ENCODE data around the gene PCDH9. TPM values are rescaled to one million over a fixed set of nuclear protein-coding genes. Genes with fewer than 3 reads are reported as not detected.
"Not testable (repeated sequence)": the region's sequence is repeated elsewhere in the genome, so short reads cannot be mapped to it uniquely, and the experiment has no call there.

The PCDH9 gene
- polyA plus RNA-seq, 3 donors from 2014 or later, result 0.56 to 0.77 TPM; not detected in 1

DNA sequence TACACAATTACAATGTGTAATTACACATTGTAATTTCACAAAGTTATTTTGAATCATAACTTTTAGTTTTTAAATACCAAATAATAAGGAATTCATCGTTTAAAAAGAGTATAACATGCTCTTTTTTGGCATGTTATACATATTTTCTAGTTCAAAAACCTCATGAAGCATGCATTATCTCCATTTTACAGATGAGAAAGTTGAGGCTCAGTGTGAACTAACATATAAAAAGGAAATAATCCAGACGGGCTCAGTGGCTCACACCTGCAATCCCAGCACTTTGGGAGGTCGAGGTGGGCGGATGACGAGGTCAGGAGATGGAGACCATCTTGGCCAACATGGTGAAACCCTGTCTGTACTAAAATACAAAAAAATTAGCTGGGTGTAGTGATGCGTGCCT lies 107.9 kb downstream of the PCDH9 start:
- H3K27ac Mint-ChIP-seq, result no peak overlapping the region

DNA sequence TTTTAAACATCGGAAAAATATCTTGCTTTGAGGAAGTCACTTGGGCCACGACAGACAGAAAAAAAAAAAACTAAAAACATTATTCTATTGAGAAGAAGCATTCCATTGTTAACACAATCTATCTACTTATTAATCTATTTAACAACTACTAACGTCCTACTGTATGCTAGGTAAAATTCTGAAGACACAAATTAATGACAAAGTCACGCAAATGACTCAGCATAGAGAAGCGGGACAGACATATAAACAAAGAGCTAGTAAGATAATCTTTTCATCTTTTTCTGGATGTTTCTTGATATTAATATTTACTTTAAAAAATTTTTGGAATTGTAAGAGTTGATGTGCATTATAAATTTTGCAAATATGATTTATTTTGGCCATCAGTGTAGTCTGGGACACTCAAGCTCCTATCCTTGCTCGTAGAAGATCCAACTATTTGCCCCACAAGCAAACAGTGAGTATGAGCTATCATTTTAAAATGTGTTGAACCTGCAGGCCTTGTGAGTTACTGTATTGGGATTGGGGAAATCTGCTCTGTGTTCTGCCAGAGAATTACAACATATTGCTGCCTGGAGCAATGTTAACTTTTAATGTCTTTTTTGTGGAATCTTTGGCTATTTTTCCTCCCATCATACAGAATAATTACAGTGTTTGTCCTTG lies 109.1 kb downstream of the PCDH9 start:
- Mint-ChIP-seq H3K27me3 (ENCODE audit: low read depth in 3 of 3) (peaks cover 0 to 1% (median 0%) of the 10 kb centered on the region in 3 donors), H3K27ac (no peak overlapping the region), H3K4me3 (no peak overlapping the region), H3K4me1 (no peaks in the 10 kb centered on the region), H3K36me3 (no peaks in the 10 kb centered on the region), H3K9me3 (peaks cover 0 to 18% (median 0%) of the 10 kb centered on the region in 6 donors)
- no peak for DNase-seq

More for the DNA sequence above, 107.9 kb downstream of the PCDH9 start:
- peaks cover 0 to 15% (median 0%) of the 10 kb centered on the region in 6 donors for H3K9me3 Mint-ChIP-seq
- peaks cover 0 to 1% (median 0%) of the 10 kb centered on the region in 3 donors for H3K27me3 Mint-ChIP-seq (ENCODE audit: low read depth in 3 of 3)
- no peak overlapping the region for H3K4me3 Mint-ChIP-seq
- no peaks in the 10 kb centered on the region for H3K36me3 Mint-ChIP-seq
- DNase-seq, result no peak
- no peaks in the 10 kb centered on the region for H3K4me1 Mint-ChIP-seq

GRCh38 chr13:67119481-67119894 lies 110.6 kb downstream of the PCDH9 start:
- no peak for DNase-seq
- Mint-ChIP-seq H3K36me3 (no peaks in the 10 kb centered on the region), H3K27ac (no peak overlapping the region), H3K27me3 (ENCODE audit: low read depth in 3 of 3) (peaks cover 0 to 1% (median 0%) of the 10 kb centered on the region in 3 donors), H3K4me3 (no peak overlapping the region), H3K9me3 (peaks cover 0 to 18% (median 0%) of the 10 kb centered on the region in 6 donors), H3K4me1 (no peaks in the 10 kb centered on the region)

DNA sequence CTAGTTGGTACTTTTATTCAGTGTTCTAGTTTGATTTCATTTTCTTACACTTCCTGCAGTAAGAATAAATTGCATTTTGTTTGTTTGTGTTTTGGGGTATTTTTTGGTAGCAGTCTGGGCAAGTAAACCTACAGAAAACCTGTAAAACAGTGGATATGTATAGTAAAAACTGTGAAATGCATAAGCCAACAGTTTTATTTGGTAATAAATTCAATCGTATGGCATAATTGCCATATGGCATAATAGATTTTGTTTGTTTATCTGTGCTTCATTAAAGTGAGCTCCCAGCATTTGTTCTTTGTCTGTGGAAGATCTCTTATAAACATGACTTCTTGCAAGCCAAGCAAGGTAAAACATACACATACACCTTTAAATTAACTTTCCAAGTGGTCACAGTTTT lies 111.9 kb downstream of the PCDH9 start:
- Mint-ChIP-seq H3K4me3 (no peak overlapping the region), H3K27me3 (ENCODE audit: low read depth in 3 of 3) (peaks cover 0 to 1% (median 0%) of the 10 kb centered on the region in 3 donors), H3K27ac (no peak overlapping the region), H3K4me1 (no peaks in the 10 kb centered on the region), H3K36me3 (no peaks in the 10 kb centered on the region), H3K9me3 (peaks cover 0 to 27% (median 1%) of the 10 kb centered on the region in 6 donors)
- DNase-seq, result no peak

- Mint-ChIP-seq H3K9me3 (peaks cover 0 to 27% (median 1%) of the 10 kb centered on the region in 6 donors), H3K27me3 (ENCODE audit: low read depth in 3 of 3) (peaks cover 0 to 1% (median 0%) of the 10 kb centered on the region in 3 donors), H3K4me1 (no peaks in the 10 kb centered on the region), H3K27ac (no peak overlapping the region), H3K4me3 (no peak overlapping the region), H3K36me3 (no peaks in the 10 kb centered on the region)
- no peak for DNase-seq
Measured at GRCh38 chr13:67117010-67117550, 113.1 kb downstream of the PCDH9 start.

GRCh38 chr13:67107979-67108378 lies 122.2 kb downstream of the PCDH9 start:
- H3K27me3 Mint-ChIP-seq (ENCODE audit: low read depth in 3 of 3), result no peaks in the 10 kb centered on the region
- no peak overlapping the region for H3K27ac Mint-ChIP-seq
- no peak overlapping the region for H3K4me3 Mint-ChIP-seq
- no peaks in the 10 kb centered on the region for H3K4me1 Mint-ChIP-seq
- no peak for DNase-seq
- no peaks in the 10 kb centered on the region for H3K36me3 Mint-ChIP-seq
- peaks cover 0 to 4% (median 0%) of the 10 kb centered on the region in 6 donors for H3K9me3 Mint-ChIP-seq

GRCh38 chr13:67106502-67107057 lies 123.6 kb downstream of the PCDH9 start:
- no peaks in the 10 kb centered on the region for H3K36me3 Mint-ChIP-seq
- H3K4me1 Mint-ChIP-seq, result no peaks in the 10 kb centered on the region
- H3K27me3 Mint-ChIP-seq (ENCODE audit: low read depth in 3 of 3), result no peaks in the 10 kb centered on the region
- H3K9me3 Mint-ChIP-seq, result peaks cover 0 to 4% (median 2%) of the 10 kb centered on the region in 6 donors
- no peak overlapping the region for H3K4me3 Mint-ChIP-seq
- DNase-seq, result no peak
- no peak overlapping the region for H3K27ac Mint-ChIP-seq

DNA sequence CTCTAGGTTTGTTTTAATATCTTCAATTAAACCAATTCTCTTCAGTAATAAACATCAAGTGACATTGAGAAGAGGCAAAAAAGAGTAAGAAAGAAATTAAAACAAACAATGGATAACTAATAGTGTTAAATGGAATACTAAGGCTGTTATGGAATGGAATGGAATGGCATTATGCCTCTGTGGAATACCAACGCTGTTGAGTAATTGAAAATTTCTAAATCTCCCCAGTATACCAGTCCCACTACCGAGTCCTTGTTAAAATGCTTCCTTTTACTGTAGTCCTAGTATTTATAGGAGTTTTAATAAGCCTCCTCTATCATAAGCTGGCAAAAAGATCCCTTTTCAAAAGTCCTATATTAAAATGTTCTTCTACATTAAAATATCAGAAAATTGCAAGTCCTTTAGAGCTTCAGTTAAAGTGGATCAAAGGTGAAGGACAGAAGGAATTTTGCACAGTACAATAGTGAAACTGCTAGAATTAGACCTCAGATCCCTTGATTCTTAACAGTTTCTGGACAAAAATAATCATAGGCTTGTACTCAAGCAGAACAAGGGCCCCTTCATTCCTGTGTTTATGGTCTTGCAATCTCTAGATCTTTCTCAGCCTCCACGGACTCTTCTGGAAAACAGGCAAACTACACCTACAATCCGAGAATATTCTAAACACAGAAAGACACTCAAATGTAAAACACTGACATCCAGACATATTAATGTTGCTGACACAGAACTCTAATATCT lies 128.2 kb downstream of the PCDH9 start:
- H3K36me3 Mint-ChIP-seq, result no peaks in the 10 kb centered on the region
- peaks cover 0 to 15% (median 4%) of the 10 kb centered on the region in 6 donors for H3K9me3 Mint-ChIP-seq
- no peak overlapping the region for H3K27ac Mint-ChIP-seq
- DNase-seq, result no peak
- no peaks in the 10 kb centered on the region for H3K4me1 Mint-ChIP-seq
- H3K27me3 Mint-ChIP-seq (ENCODE audit: low read depth in 3 of 3), result no peaks in the 10 kb centered on the region
- H3K4me3 Mint-ChIP-seq, result no peak overlapping the region

DNA sequence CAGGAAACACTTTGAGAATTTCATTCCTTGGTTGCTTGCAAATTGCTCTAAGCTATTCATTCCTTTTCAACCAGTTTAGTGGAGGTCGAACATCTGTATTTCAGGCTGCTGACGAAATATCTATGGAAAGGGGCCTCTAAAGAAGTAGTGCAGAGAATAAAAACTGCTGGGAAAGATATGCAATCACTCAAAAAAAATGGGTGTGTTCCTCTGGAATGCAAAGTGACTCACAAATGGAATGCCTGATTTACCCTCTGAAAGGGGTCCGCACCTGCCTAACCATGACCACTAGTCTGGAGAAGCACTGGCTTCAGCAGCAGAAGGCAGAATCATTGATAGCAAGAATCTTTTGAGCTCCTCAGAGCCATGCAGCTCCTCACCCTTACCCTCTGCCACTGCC lies 129.4 kb downstream of the PCDH9 start:
- Mint-ChIP-seq H3K27ac (no peak overlapping the region), H3K4me3 (no peak overlapping the region), H3K36me3 (no peaks in the 10 kb centered on the region), H3K9me3 (peaks cover 0 to 15% (median 3%) of the 10 kb centered on the region in 6 donors), H3K4me1 (no peaks in the 10 kb centered on the region), H3K27me3 (ENCODE audit: low read depth in 3 of 3) (no peaks in the 10 kb centered on the region)
- no peak for DNase-seq

GRCh38 chr13:67099494-67099893 lies 130.6 kb downstream of the PCDH9 start:
- DNase-seq, result no peak
- Mint-ChIP-seq H3K9me3 (peaks cover 0 to 20% (median 2%) of the 10 kb centered on the region in 6 donors), H3K4me1 (no peaks in the 10 kb centered on the region), H3K27ac (no peak overlapping the region), H3K27me3 (ENCODE audit: low read depth in 3 of 3) (no peaks in the 10 kb centered on the region), H3K4me3 (no peak overlapping the region), H3K36me3 (no peaks in the 10 kb centered on the region)

DNA sequence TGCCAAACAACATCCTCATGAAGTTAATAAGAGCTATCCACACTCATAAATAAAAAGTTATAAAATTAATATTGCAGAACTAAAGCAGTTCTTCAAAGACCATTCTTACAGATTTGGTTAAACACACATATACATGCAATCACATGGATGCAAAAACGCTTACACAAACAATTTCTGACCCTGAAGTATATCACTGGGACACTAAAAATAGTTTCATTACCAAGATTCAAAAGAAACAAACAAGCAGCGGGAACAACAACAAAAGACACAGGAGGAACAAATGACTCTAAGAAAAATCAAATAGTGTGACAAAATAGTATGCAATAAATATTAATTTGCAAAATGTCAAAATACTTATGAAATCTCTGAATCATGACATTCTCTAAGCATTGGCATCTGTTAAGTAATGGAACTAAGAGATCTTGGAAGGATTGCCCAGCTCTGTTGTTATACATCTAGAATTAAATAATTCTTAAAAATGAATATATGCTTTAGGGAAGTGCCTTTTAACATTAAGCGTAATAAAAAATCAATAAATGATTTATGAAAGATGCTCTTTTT lies 132.2 kb downstream of the PCDH9 start:
- H3K27me3 Mint-ChIP-seq (ENCODE audit: low read depth in 3 of 3), result no peaks in the 10 kb centered on the region
- no peak overlapping the region for H3K4me3 Mint-ChIP-seq
- H3K27ac Mint-ChIP-seq, result no peak overlapping the region
- no peaks in the 10 kb centered on the region for H3K36me3 Mint-ChIP-seq
- no peak for DNase-seq
- no peaks in the 10 kb centered on the region for H3K4me1 Mint-ChIP-seq
- peaks cover 0 to 20% (median 2%) of the 10 kb centered on the region in 6 donors for H3K9me3 Mint-ChIP-seq

DNA sequence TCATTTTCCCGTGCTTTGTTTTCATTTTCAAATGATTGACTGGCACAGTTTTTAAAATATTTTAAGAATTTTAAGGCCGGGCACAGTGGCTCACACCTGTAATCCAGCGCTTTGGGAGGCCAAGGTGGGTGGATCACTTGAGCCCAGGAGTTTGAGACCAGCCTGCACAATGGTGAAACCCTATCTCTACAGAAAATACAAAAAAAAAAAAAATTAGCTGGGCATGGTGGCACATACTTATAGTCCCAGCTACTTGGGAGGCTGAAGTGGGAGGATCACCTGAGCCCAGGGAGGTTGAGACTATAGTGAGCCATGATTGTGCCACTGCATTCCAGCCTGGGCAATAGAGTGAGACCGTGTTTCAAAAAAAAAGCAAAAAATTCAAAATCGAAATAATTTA lies 133.2 kb downstream of the PCDH9 start:
- H3K27ac Mint-ChIP-seq; H3K4me1 Mint-ChIP-seq; H3K36me3 Mint-ChIP-seq; DNase-seq; H3K4me3 Mint-ChIP-seq; H3K27me3 Mint-ChIP-seq (ENCODE audit: low read depth in 3 of 3): not testable (repeated sequence)
- peaks cover 0 to 20% (median under 1%) of the 10 kb centered on the region in 6 donors for H3K9me3 Mint-ChIP-seq

DNA sequence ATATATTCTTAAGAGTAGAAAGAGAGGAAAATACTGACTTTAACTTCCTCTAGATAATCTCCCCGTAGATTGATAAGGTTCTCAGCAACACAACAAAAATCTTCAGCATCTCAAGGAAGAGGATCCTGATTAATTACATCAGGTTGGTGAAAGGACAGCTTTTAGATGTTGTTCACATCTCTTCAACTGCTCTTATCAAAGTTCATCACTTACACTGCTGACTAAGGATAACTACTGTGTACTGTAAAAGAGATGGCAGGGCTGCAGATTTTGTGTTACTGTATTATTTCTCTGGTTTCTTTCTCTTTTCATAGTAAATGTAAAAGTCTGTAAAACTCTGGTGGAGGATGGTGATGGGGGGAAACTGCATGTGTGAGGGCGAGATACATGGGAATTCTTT lies 133.7 kb downstream of the PCDH9 start:
- H3K9me3 Mint-ChIP-seq, result peaks cover 0 to 20% (median under 1%) of the 10 kb centered on the region in 6 donors
- H3K27me3 Mint-ChIP-seq (ENCODE audit: low read depth in 3 of 3), result no peaks in the 10 kb centered on the region
- H3K4me1 Mint-ChIP-seq, result no peaks in the 10 kb centered on the region
- no peak overlapping the region for H3K27ac Mint-ChIP-seq
- no peak for DNase-seq
- H3K36me3 Mint-ChIP-seq, result no peaks in the 10 kb centered on the region
- H3K4me3 Mint-ChIP-seq, result no peak overlapping the region

GRCh38 chr13:67095621-67096020 lies 134.5 kb downstream of the PCDH9 start:
- Mint-ChIP-seq H3K27me3 (ENCODE audit: low read depth in 3 of 3) (no peaks in the 10 kb centered on the region), H3K4me1 (no peaks in the 10 kb centered on the region), H3K27ac (no peak overlapping the region), H3K36me3 (no peaks in the 10 kb centered on the region), H3K4me3 (no peak overlapping the region), H3K9me3 (peaks cover 0 to 18% (median under 1%) of the 10 kb centered on the region in 6 donors)
- DNase-seq, result no peak
